Upper lobe of right lung (tissue), 1 donor: ENCODE measurements around the gene CFAP73. TPM values are rescaled to one million over a fixed set of nuclear protein-coding genes. Genes with fewer than 3 reads are reported as not detected.

Experiments used
- ATAC-seq: fragments of 200-7000 bp; cut with Tn5 transposase; one replicate; pipeline ENCODE4 v1.9.1; 2020; ENCODE audit warnings: mild to moderate bottlenecking, moderate library complexity
- DNase-seq: peaks from one replicate; pipeline ENCODE4 v3.0.0-alpha.2; 2020
- H3K27ac ChIP-seq: fragments of 200-600 bp; one replicate; pipeline ENCODE4 v1.8.0; 2022
- H3K27me3 ChIP-seq: fragments of 200-600 bp; one replicate; pipeline ENCODE4 v1.8.0; 2022; ENCODE audit warnings: mild to moderate bottlenecking
- H3K36me3 ChIP-seq: fragments of 200-600 bp; one replicate; pipeline ENCODE4 v1.8.0; 2022
- H3K4me1 ChIP-seq: fragments of 200-600 bp; one replicate; pipeline ENCODE4 v1.8.0; 2022
- H3K4me3 ChIP-seq: fragments of 200-600 bp; one replicate; pipeline ENCODE4 v1.8.0; 2022; ENCODE audit warnings: mild to moderate bottlenecking
- H3K9me3 ChIP-seq: fragments of 200-600 bp; one replicate; pipeline ENCODE4 v1.8.0; 2022
- CTCF ChIP-seq: fragments of 200-600 bp; IDR thresholded peaks from one replicate; pipeline ENCODE4 v1.8.0; 2022; ENCODE audit warnings: antibody characterized with exemption
- intact Hi-C: fragments of 100-400 bp; cut with DNase I; formaldehyde crosslinking; loops from one replicate; pipeline ENCODE4 v1.11.0; 2022
- total RNA-seq: library from RNA; stranded (reverse); fragmentation: NEBNext Ultra II Directional; extraction: Animal tissue kit (Norgen Biotek cat#: 25700); gene quantifications from one replicate; pipeline ENCODE4 v1.2.1, GENCODE V29; 2021
- donor health status: DM: no; HTN: yes; CAD: no; lungs with severe emphysema.

Gene CFAP73
- total RNA-seq, 1 donor from 2014 or later: not detected

GRCh38 chr12:113200021-113200797 is 50.7 kb downstream of the CFAP73 start:
- Histone ChIP-seq H3K27me3 (no peaks in the 10 kb centered on the region), H3K36me3 (no peaks in the 10 kb centered on the region), H3K27ac (no peak overlapping the region), H3K4me1 (peaks cover 12% of the 10 kb centered on the region), H3K9me3 (no peaks in the 10 kb centered on the region), H3K4me3 (no peak overlapping the region)
- TF ChIP-seq CTCF: no peak
- intact Hi-C loops: no loop called here
- DNase-seq (no peak), ATAC-seq (no peak)

GRCh38 chr12:113201187-113202177 is 52.0 kb downstream of the CFAP73 start:
- DNase-seq: no peak
- no peak for ATAC-seq
- H3K36me3 ChIP-seq: no peaks in the 10 kb centered on the region
- no peaks in the 10 kb centered on the region for H3K9me3 ChIP-seq
- peaks cover 12% of the 10 kb centered on the region for H3K4me1 ChIP-seq
- TF ChIP-seq CTCF: no peak
- H3K27ac ChIP-seq: no peak overlapping the region
- H3K27me3 ChIP-seq: no peaks in the 10 kb centered on the region
- H3K4me3 ChIP-seq: no peak overlapping the region
- intact Hi-C loops: no loop called here

GRCh38 chr12:113202300-113203075 is 53.0 kb downstream of the CFAP73 start:
- Histone ChIP-seq H3K36me3 (no peaks in the 10 kb centered on the region), H3K27ac (no peak overlapping the region), H3K4me3 (no peak overlapping the region), H3K9me3 (no peaks in the 10 kb centered on the region), H3K4me1 (peaks cover 17% of the 10 kb centered on the region), H3K27me3 (no peaks in the 10 kb centered on the region)
- TF ChIP-seq CTCF: no peak
- ATAC-seq: peak; percentile 15
- intact Hi-C loops: no loop called here
- no peak for DNase-seq

GRCh38 chr12:113203852-113204760 is 54.6 kb downstream of the CFAP73 start:
- Histone ChIP-seq H3K4me3 (no peak overlapping the region), H3K36me3 (no peaks in the 10 kb centered on the region), H3K9me3 (no peaks in the 10 kb centered on the region), H3K27ac (no peak overlapping the region), H3K4me1 (peaks cover 33% of the 10 kb centered on the region), H3K27me3 (no peaks in the 10 kb centered on the region)
- intact Hi-C loops: no loop called here
- ATAC-seq (no peak), DNase-seq (no peak)
- no peak for TF ChIP-seq CTCF
